Gastrocnemius medialis (tissue), 4 donors: ENCODE results near the gene PIK3R1. TPM values are rescaled to one million over a fixed set of nuclear protein-coding genes. Genes with fewer than 3 reads are reported as not detected.

Source experiments
- ATAC-seq, 2 donors: fragments of 150-250 bp; one replicate each; pipeline ENCODE4 v1.9.1; 2016
- DNase-seq, 2 donors: peaks; one replicate each; pipeline ENCODE4 v3.0.0-alpha.2; 2019
- H3K27ac ChIP-seq, 4 donors: fragments of 200-600 bp; sonication (generic); 1 replicate in 1 of 4; 2 replicates in 3 of 4; pipeline ENCODE4 v1.5.1; 2016 to 2018; ENCODE audit warnings: mild to moderate bottlenecking in 2 of 4, moderate library complexity in 1 of 4
- H3K27me3 ChIP-seq, 3 donors: fragments of 200-600 bp; sonication (generic) in 2 of 3; 1 replicate in 1 of 3; 2 replicates in 2 of 3; pipeline versions ENCODE4 v1.5.1 to v1.6.0; 2016 to 2019; ENCODE audit warnings: mild to moderate bottlenecking in 1 of 3, moderate library complexity in 1 of 3
- H3K36me3 ChIP-seq, 2 donors: fragments of 200-600 bp; sonication (generic) in 1 of 2; one replicate each; pipeline ENCODE4 v1.5.1; 2017 to 2018
- H3K4me1 ChIP-seq, 2 donors: fragments of 200-600 bp; sonication (generic) in 1 of 2; one replicate each; pipeline ENCODE4 v1.5.1; 2016 to 2017; ENCODE audit warnings: mild to moderate bottlenecking in 2 of 2
- H3K4me3 ChIP-seq, 4 donors: fragments of 200-600 bp; sonication (generic) in 3 of 4; 1 replicate in 1 of 4; 2 replicates in 3 of 4; pipeline ENCODE4 v1.5.1; 2016 to 2019; ENCODE audit warnings: mild to moderate bottlenecking in 2 of 4
- H3K9me3 ChIP-seq, 3 donors: fragments of 200-600 bp; sonication (generic) in 2 of 3; 1 replicate in 1 of 3; 2 replicates in 2 of 3; pipeline ENCODE4 v1.5.1; 2016 to 2019
- POLR2A ChIP-seq, 2 donors: fragments of 450-650 bp; IDR thresholded peaks; one replicate each; pipeline ENCODE4 v1.6.1; 2017; ENCODE audit warnings: antibody characterized with exemption in 2 of 2, mild to moderate bottlenecking in 2 of 2, moderate library complexity in 2 of 2
- in situ Hi-C, 4 donors: fragments of 200-750 bp; cut with MboI; loops; one replicate each; pipeline versions ENCODE4 v1.15.0 to v1.8.0; 2017; ENCODE audit warnings: low sequenced_read_pairs in 4 of 4
- intact Hi-C: fragments of 100-400 bp; cut with DNase I; formaldehyde crosslinking; loops from one replicate; pipeline ENCODE4 v1.15.1; 2023; ENCODE audit warnings: low total_unique reads
- total RNA-seq, 4 donors: library from RNA; depleted of rRNA; stranded (reverse); fragments of >200 nt; gene quantifications; one replicate each; pipeline versions ENCODE4 v1.1.0 to v1.2.3, GENCODE V29; 2016
- TF ChIP-seq, protein P1 (sequence below), 5 experiments: fragments of 450-650 bp in 3 of 5; fragments of 200-600 bp in 2 of 5; sonication (generic) in 2 of 5; IDR thresholded peaks in 4 of 5; conservative IDR thresholded peaks in 1 of 5; 1 replicate in 4 of 5; 2 replicates in 1 of 5; pipeline ENCODE4 v1.5.1; 2016 to 2019; ENCODE audit warnings: antibody characterized with exemption in 5 of 5, mild to moderate bottlenecking in 3 of 5, moderate library complexity in 3 of 5

Gene PIK3R1
- total RNA-seq, 4 donors from 2014 or later: 87.2 to 129 (median 100) TPM

GRCh38 chr5:68303754-68304420 lies 88.3 kb downstream of the PIK3R1 start:
- ATAC-seq (no peak), DNase-seq (no peak)
- peaks cover 0 to 11% of the 10 kb centered on the region in 2 donors for H3K36me3 ChIP-seq
- H3K27ac ChIP-seq: no peak overlapping the region
- TF ChIP-seq, protein P1, sequence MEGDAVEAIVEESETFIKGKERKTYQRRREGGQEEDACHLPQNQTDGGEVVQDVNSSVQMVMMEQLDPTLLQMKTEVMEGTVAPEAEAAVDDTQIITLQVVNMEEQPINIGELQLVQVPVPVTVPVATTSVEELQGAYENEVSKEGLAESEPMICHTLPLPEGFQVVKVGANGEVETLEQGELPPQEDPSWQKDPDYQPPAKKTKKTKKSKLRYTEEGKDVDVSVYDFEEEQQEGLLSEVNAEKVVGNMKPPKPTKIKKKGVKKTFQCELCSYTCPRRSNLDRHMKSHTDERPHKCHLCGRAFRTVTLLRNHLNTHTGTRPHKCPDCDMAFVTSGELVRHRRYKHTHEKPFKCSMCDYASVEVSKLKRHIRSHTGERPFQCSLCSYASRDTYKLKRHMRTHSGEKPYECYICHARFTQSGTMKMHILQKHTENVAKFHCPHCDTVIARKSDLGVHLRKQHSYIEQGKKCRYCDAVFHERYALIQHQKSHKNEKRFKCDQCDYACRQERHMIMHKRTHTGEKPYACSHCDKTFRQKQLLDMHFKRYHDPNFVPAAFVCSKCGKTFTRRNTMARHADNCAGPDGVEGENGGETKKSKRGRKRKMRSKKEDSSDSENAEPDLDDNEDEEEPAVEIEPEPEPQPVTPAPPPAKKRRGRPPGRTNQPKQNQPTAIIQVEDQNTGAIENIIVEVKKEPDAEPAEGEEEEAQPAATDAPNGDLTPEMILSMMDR (IDR thresholded peaks at IDR 0.05 in 4 of 5, conservative IDR thresholded peaks at IDR 0.05 in 1 of 5): no peak
- TF ChIP-seq POLR2A (IDR thresholded peaks at IDR 0.05): no peak
- H3K9me3 ChIP-seq: no peaks in the 10 kb centered on the region
- no peak overlapping the region for H3K4me3 ChIP-seq
- H3K4me1 ChIP-seq: no peaks in the 10 kb centered on the region
- H3K27me3 ChIP-seq: no peaks in the 10 kb centered on the region
- in situ Hi-C loops (no loop called here), intact Hi-C loops (no loop called here)

- no peak for ATAC-seq
- Histone ChIP-seq H3K27ac (no peak overlapping the region), H3K4me1 (no peaks in the 10 kb centered on the region), H3K36me3 (peaks cover 0 to 5% of the 10 kb centered on the region in 2 donors), H3K4me3 (no peak overlapping the region), H3K9me3 (no peaks in the 10 kb centered on the region), H3K27me3 (no peaks in the 10 kb centered on the region)
- no peak for TF ChIP-seq POLR2A (IDR thresholded peaks at IDR 0.05)
- TF ChIP-seq, protein P1 (IDR thresholded peaks at IDR 0.05 in 4 of 5, conservative IDR thresholded peaks at IDR 0.05 in 1 of 5): no peak
- in situ Hi-C loops (no loop called here), intact Hi-C loops (no loop called here)
- no peak for DNase-seq
Observed at GRCh38 chr5:68304421-68305052, 89.0 kb downstream of the PIK3R1 start.

GRCh38 chr5:68305223-68305870 lies 89.8 kb downstream of the PIK3R1 start:
- intact Hi-C loops: no loop called here
- TF ChIP-seq, protein P1 (IDR thresholded peaks at IDR 0.05 in 4 of 5, conservative IDR thresholded peaks at IDR 0.05 in 1 of 5): no peak
- no peak for TF ChIP-seq POLR2A (IDR thresholded peaks at IDR 0.05)
- Histone ChIP-seq H3K27me3 (no peaks in the 10 kb centered on the region), H3K4me3 (no peak overlapping the region), H3K9me3 (no peaks in the 10 kb centered on the region), H3K4me1 (no peaks in the 10 kb centered on the region), H3K36me3 (no peaks in the 10 kb centered on the region), H3K27ac (no peak overlapping the region)
- in situ Hi-C loops: no loop called here
- ATAC-seq: no peak
- no peak for DNase-seq

GRCh38 chr5:68306361-68307014 lies 90.9 kb downstream of the PIK3R1 start:
- DNase-seq (no peak), ATAC-seq (no peak)
- H3K27me3 ChIP-seq: no peaks in the 10 kb centered on the region
- intact Hi-C loops: no loop called here
- H3K9me3 ChIP-seq: no peaks in the 10 kb centered on the region
- in situ Hi-C loops: no loop called here
- TF ChIP-seq, protein P1 (IDR thresholded peaks at IDR 0.05 in 4 of 5, conservative IDR thresholded peaks at IDR 0.05 in 1 of 5): no peak
- no peak for TF ChIP-seq POLR2A (IDR thresholded peaks at IDR 0.05)
- no peaks in the 10 kb centered on the region for H3K36me3 ChIP-seq
- H3K4me1 ChIP-seq: no peaks in the 10 kb centered on the region
- H3K4me3 ChIP-seq: no peak overlapping the region
- no peak overlapping the region for H3K27ac ChIP-seq
